Activated CD4-positive, alpha-beta memory T cell treated with anti-CD3 and anti-CD28 coated beads, Interleukin-2, amount 10 ng/mL, durations not matched to agents 7 days and 5 days (primary cell): ENCODE measurements around the gene FOXK2. TPM values are rescaled to one million over a fixed set of nuclear protein-coding genes. Genes with fewer than 3 reads are reported as not detected.
A peak's percentile ranks its signal among the peaks of the same experiment; 100 is the strongest.
"Not testable (repeated sequence)": the region's sequence is repeated elsewhere in the genome, so short reads cannot be mapped to it uniquely, and the experiment has no call there.

Experiments used
- CTCF ChIA-PET: fragments of 350-600 bp; sonication (Branson Sonifier 250); formaldehyde crosslinking; loops from one replicate; lab custom pipeline; 2021; ENCODE audit warnings: antibody characterized with exemption, inconsistent platforms; lab: Charles Lee
- POLR2A ChIA-PET: fragments of 350-600 bp; sonication (Branson Sonifier 250); formaldehyde crosslinking; loops from one replicate; lab custom pipeline; 2021; ENCODE audit warnings: antibody characterized with exemption; lab: Charles Lee
- DNase-seq: peaks from one replicate; pipeline ENCODE4 v3.0.0-alpha.2; 2020
- H3K27ac Mint-ChIP-seq: one replicate; pipeline ENCODE4 v1.8.0; 2021; ENCODE audit warnings: mild to moderate bottlenecking, mixed read lengths
- H3K27me3 Mint-ChIP-seq: one replicate; pipeline ENCODE4 v1.8.0; 2021; ENCODE audit warnings: mixed read lengths
- H3K36me3 Mint-ChIP-seq: one replicate; pipeline ENCODE4 v1.8.0; 2021; ENCODE audit warnings: low read depth, mixed read lengths
- H3K4me1 Mint-ChIP-seq: one replicate; pipeline ENCODE4 v1.8.0; 2021; ENCODE audit warnings: mixed read lengths
- H3K4me3 Mint-ChIP-seq: one replicate; pipeline ENCODE4 v1.8.0; 2021; ENCODE audit warnings: mild to moderate bottlenecking, mixed read lengths
- H3K9me3 Mint-ChIP-seq: one replicate; pipeline ENCODE4 v1.8.0; 2021; ENCODE audit warnings: mixed read lengths
- total RNA-seq, 2 experiments: library from RNA; stranded (reverse); gene quantifications; one replicate each; pipeline ENCODE4 v1.2.3, GENCODE V29; 2021

The FOXK2 gene
- total RNA-seq, 2 experiments from 2014 or later = 53.3 to 68.2 TPM

GRCh38 chr17:82577300-82577699 lies 57.8 kb downstream of the FOXK2 start:
- no peaks in the 10 kb centered on the region for H3K9me3 Mint-ChIP-seq
- ChIA-PET CTCF (no interaction called here), POLR2A (no interaction called here)
- no peak overlapping the region for H3K4me3 Mint-ChIP-seq
- DNase-seq = no peak
- H3K4me1 Mint-ChIP-seq = no peaks in the 10 kb centered on the region
- peaks cover 38% of the 10 kb centered on the region for H3K36me3 Mint-ChIP-seq
- no peaks in the 10 kb centered on the region for H3K27me3 Mint-ChIP-seq
- H3K27ac Mint-ChIP-seq = no peak overlapping the region

GRCh38 chr17:82579969-82580368 lies 60.4 kb downstream of the FOXK2 start:
- peaks cover 12% of the 10 kb centered on the region for H3K4me1 Mint-ChIP-seq
- DNase-seq, H3K9me3 Mint-ChIP-seq, POLR2A ChIA-PET, H3K4me3 Mint-ChIP-seq, H3K27ac Mint-ChIP-seq, H3K27me3 Mint-ChIP-seq: not testable (repeated sequence)
- H3K36me3 Mint-ChIP-seq = peaks cover 33% of the 10 kb centered on the region
- CTCF ChIA-PET = interaction anchor here (1.6 kb wide), 1 partner anchor 26 kb away, joined by 4 read pairs; no protein-coding TSS in a partner anchor

DNA sequence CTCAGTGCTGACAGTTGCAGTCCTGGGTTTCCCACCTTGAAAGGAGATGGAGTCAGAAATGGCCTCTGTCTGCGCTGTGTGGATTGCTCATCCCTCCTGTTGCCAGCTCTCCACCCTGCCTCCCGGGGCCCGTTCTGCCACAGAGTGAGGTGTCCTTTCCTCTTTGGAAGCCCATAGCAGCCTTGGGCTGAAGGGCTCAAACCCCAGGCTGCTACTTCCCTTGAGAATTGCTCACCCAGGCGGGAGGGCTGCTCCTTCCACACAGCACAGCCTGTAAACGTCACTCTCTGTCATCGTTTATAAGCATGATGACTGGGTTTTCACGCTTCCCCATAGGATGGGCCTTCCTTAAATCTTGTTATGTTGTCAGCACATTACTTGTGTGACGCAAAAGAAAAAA lies 62.7 kb downstream of the FOXK2 start:
- Mint-ChIP-seq H3K36me3 (peaks cover 32% of the 10 kb centered on the region), H3K4me3 (no peak overlapping the region), H3K4me1 (peaks cover 16% of the 10 kb centered on the region), H3K27me3 (no peaks in the 10 kb centered on the region), H3K27ac (no peak overlapping the region), H3K9me3 (no peaks in the 10 kb centered on the region)
- ChIA-PET POLR2A (interaction anchor here (1.3 kb wide), 1 partner anchor 10 kb away, joined by 4 read pairs; no protein-coding TSS in a partner anchor), CTCF (no interaction called here)
- no peak for DNase-seq

DNA sequence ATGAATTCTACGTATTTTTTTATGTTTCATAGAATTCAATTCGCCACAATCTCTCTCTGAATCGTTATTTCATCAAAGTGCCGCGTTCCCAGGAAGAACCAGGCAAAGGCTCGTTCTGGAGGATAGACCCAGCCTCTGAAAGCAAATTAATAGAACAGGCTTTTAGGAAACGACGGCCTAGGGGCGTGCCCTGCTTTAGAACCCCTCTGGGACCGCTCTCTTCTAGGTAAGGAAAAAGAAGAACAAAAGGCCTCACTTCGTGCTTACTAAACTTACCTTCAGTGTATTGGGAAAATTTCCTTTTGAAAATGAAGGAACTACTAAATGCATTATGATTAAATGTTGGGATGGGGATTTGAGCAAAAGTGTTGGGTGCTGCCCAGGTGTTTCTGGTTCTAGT lies 63.2 kb downstream of the FOXK2 start:
- ChIA-PET POLR2A (no interaction called here), CTCF (no interaction called here)
- peaks cover 37% of the 10 kb centered on the region for H3K36me3 Mint-ChIP-seq
- peaks cover 17% of the 10 kb centered on the region for H3K4me1 Mint-ChIP-seq
- no peaks in the 10 kb centered on the region for H3K27me3 Mint-ChIP-seq
- DNase-seq = no peak
- no peak overlapping the region for H3K27ac Mint-ChIP-seq
- H3K4me3 Mint-ChIP-seq = no peak overlapping the region
- no peaks in the 10 kb centered on the region for H3K9me3 Mint-ChIP-seq

- no peak for DNase-seq
- ChIA-PET POLR2A (interaction anchor here (0.8 kb wide), 1 partner anchor 8 kb away, joined by 3 read pairs; no protein-coding TSS in a partner anchor), CTCF (no interaction called here)
- Mint-ChIP-seq H3K4me1 (peaks cover 17% of the 10 kb centered on the region), H3K27ac (peak overlapping the region; percentile 44), H3K36me3 (peaks cover 37% of the 10 kb centered on the region), H3K27me3 (no peaks in the 10 kb centered on the region), H3K9me3 (no peaks in the 10 kb centered on the region), H3K4me3 (no peak overlapping the region)
Observed at GRCh38 chr17:82583720-82584234, 64.2 kb downstream of the FOXK2 start.

GRCh38 chr17:82585935-82586575 lies 66.5 kb downstream of the FOXK2 start:
- H3K4me3 Mint-ChIP-seq, DNase-seq, CTCF ChIA-PET, H3K27me3 Mint-ChIP-seq, H3K27ac Mint-ChIP-seq, H3K9me3 Mint-ChIP-seq, POLR2A ChIA-PET: not testable (repeated sequence)
- Mint-ChIP-seq H3K4me1 (peaks cover 17% of the 10 kb centered on the region), H3K36me3 (peaks cover 37% of the 10 kb centered on the region)

- Mint-ChIP-seq H3K4me3 (no peak overlapping the region), H3K36me3 (peaks cover 36% of the 10 kb centered on the region), H3K27ac (no peak overlapping the region), H3K9me3 (no peaks in the 10 kb centered on the region), H3K27me3 (no peaks in the 10 kb centered on the region), H3K4me1 (peaks cover 22% of the 10 kb centered on the region)
- ChIA-PET CTCF (no interaction called here), POLR2A (no interaction called here)
- no peak for DNase-seq
Observed at GRCh38 chr17:82586576-82587233, 67.2 kb downstream of the FOXK2 start.

DNA sequence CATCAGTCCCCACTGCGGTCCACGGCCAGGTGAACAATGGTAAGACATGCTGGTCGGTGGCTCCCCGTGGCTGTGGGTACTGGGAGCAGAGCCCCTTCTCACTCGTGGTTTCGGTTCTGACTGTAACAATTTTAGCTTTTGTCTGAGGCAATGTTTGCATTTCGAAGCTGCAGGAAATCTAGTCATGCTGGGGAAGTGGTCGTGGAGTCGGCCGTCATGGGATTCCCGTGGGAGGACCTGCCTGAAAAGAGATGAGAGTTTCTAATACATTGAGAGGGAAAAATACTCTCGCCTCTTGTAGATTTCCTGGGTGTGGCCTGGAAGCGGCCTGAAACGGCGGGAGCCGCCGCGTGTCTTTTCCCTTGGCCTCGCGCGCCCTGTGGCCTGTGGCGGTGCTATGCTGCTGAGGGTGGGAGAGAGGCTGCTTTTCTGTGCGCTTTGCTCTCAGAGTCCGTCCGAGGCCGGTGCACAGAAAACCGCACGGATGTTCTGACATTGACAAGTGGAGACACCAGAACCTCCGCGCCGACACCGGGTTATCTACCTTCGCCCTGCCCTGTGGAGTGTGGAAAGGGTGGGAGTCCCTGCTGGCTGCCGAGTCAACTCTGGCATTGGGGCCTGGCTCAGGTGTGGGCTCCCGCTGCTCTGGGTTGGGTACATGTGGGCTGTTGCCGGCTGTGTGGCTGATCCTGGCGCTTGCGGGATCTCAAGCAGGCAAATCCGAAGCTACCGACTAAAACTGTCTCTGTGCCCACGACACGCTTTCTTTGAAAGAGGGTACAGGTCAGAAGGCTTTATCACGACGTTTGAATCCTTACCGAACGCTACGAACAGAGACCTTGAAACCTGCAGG lies 67.9 kb downstream of the FOXK2 start:
- Mint-ChIP-seq H3K4me3 (no peak overlapping the region), H3K9me3 (no peaks in the 10 kb centered on the region), H3K36me3 (peaks cover 34% of the 10 kb centered on the region), H3K4me1 (peaks cover 30% of the 10 kb centered on the region), H3K27ac (no peak overlapping the region), H3K27me3 (no peaks in the 10 kb centered on the region)
- ChIA-PET CTCF (no interaction called here), POLR2A (no interaction called here)
- DNase-seq = no peak

GRCh38 chr17:82588266-82589175 lies 69.0 kb downstream of the FOXK2 start:
- H3K4me3 Mint-ChIP-seq = no peak overlapping the region
- H3K36me3 Mint-ChIP-seq = peaks cover 36% of the 10 kb centered on the region
- CTCF ChIA-PET = interaction anchor here (0.5 kb wide), 1 partner anchor 59 kb away, joined by 4 read pairs; no protein-coding TSS in a partner anchor
- H3K4me1 Mint-ChIP-seq = peaks cover 40% of the 10 kb centered on the region
- no peaks in the 10 kb centered on the region for H3K9me3 Mint-ChIP-seq
- DNase-seq = no peak
- no peaks in the 10 kb centered on the region for H3K27me3 Mint-ChIP-seq
- POLR2A ChIA-PET = no interaction called here
- H3K27ac Mint-ChIP-seq = no peak overlapping the region

DNA sequence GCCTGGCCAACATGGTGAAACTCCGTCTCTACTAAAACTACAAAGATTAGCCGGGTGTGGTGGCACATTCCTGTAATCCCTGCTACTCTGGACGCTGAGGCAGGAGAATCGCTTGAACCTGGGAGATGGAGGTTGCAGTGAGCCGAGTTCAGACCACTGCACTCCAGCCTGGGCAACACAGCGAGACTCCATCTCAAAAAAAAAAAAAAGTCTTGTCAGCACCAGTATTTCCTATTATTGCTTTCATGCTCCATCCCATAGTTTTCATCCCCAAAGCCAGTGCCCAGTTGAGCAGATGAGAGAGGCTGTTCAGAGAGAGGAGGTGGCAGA lies 70.3 kb downstream of the FOXK2 start:
- H3K4me3 Mint-ChIP-seq = no peak overlapping the region
- peaks cover 39% of the 10 kb centered on the region for H3K36me3 Mint-ChIP-seq
- CTCF ChIA-PET = no interaction called here
- no peaks in the 10 kb centered on the region for H3K9me3 Mint-ChIP-seq
- H3K27me3 Mint-ChIP-seq = no peaks in the 10 kb centered on the region
- POLR2A ChIA-PET = no interaction called here
- peak overlapping the region; percentile 94 for H3K27ac Mint-ChIP-seq
- DNase-seq = no peak
- peaks cover 42% of the 10 kb centered on the region for H3K4me1 Mint-ChIP-seq

- peak overlapping the region; percentile 94 for H3K27ac Mint-ChIP-seq
Observed at GRCh38 chr17:82590216-82590615, 70.7 kb downstream of the FOXK2 start.

DNA sequence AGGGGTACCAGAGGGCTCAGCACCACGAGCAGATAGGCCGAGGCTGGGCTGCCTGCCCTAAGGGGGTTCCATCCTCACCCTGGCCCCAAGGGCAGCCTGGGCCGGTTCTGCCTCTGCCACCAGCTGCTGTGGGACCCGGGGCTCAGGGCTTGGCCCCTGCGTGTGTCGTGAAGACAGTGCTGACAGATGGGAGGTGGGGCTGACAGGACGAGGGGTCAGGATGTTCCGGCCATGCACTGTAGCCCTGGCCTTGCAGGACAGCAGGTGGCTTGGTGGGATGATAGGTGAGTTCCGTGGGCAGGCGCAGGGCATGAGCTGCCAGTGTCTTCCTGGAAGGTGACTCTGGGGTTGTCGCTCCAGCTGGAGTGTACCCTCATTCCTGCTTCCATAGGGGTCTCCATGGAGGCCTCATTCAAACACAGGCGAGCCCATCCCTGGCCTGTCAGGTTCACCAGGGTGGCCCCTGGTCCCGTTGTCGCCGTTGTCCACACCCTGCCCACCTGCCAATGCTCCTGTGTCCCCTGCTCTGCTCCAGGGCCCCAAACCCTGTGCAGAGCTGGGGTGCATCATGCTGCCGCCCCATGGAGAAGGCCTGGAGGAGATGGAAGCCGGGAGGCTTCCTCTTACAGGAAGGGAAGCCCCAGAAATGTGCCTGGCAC lies 71.5 kb downstream of the FOXK2 start:
- DNase-seq = no peak
- H3K27me3 Mint-ChIP-seq = no peaks in the 10 kb centered on the region
- peaks cover 30% of the 10 kb centered on the region for H3K36me3 Mint-ChIP-seq
- no peaks in the 10 kb centered on the region for H3K9me3 Mint-ChIP-seq
- H3K4me3 Mint-ChIP-seq = no peak overlapping the region
- peak overlapping the region; percentile 94 for H3K27ac Mint-ChIP-seq
- peaks cover 43% of the 10 kb centered on the region for H3K4me1 Mint-ChIP-seq
- ChIA-PET CTCF (interaction anchor here (1.0 kb wide), 1 partner anchor 189 kb away, joined by 4 read pairs; no protein-coding TSS in a partner anchor), POLR2A (interaction anchor here (0.6 to 1.8 kb wide), 6 partner anchors 8 to 293 kb away, joined by 3 to 7 read pairs (median 4); partner anchors contain the start of gene FOXK2)

More at GRCh38 chr17:82590216-82590615, 70.7 kb downstream of the FOXK2 start:
- Mint-ChIP-seq H3K4me3 (no peak overlapping the region), H3K9me3 (no peaks in the 10 kb centered on the region), H3K36me3 (peaks cover 37% of the 10 kb centered on the region), H3K27me3 (no peaks in the 10 kb centered on the region), H3K4me1 (peaks cover 43% of the 10 kb centered on the region)
- ChIA-PET POLR2A (interaction anchor here (1.8 kb wide), 1 partner anchor 292 kb away, joined by 6 read pairs; no protein-coding TSS in a partner anchor), CTCF (no interaction called here)
- DNase-seq = no peak
